MV-4-11 (cell line): ENCODE measurements around the gene PIAS4.

Source experiments
- DNase-seq: peaks from one replicate; lab custom pipeline; 2025; lab: John Stamatoyannopoulos, UW

PIAS4 gene

GRCh38 chr19:4059891-4060620 lies 52.5 kb downstream of the PIAS4 start:
- DNase-seq: peak; percentile 53

GRCh38 chr19:4060621-4061177 lies 53.2 kb downstream of the PIAS4 start:
- no peak for DNase-seq

DNA sequence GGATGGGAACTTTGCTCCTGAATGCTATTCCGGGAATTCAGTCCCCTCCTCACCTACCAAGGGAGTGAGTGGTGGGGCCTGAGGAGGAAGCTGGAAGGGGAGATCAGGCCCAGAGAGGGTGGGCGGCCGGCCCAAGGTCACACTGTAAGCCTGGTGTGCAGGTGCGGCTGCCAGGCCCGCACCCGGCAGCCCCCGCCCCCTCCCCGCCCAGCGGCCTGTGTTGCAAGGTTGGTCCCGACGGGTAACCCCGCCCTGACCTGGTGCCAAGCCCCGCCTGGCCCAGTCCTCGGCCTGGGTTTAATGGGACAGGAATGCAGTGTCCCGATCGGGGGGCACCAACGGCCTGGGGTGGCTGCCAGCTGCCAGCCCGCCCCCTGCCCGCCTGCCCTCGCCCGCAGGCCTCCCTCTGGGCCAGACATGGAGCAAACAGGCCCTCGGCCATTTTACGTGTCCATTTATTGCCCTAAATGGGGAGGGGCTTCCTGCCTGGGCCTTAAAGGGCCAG lies 53.7 kb downstream of the PIAS4 start:
- peak; percentile 60 for DNase-seq

DNA sequence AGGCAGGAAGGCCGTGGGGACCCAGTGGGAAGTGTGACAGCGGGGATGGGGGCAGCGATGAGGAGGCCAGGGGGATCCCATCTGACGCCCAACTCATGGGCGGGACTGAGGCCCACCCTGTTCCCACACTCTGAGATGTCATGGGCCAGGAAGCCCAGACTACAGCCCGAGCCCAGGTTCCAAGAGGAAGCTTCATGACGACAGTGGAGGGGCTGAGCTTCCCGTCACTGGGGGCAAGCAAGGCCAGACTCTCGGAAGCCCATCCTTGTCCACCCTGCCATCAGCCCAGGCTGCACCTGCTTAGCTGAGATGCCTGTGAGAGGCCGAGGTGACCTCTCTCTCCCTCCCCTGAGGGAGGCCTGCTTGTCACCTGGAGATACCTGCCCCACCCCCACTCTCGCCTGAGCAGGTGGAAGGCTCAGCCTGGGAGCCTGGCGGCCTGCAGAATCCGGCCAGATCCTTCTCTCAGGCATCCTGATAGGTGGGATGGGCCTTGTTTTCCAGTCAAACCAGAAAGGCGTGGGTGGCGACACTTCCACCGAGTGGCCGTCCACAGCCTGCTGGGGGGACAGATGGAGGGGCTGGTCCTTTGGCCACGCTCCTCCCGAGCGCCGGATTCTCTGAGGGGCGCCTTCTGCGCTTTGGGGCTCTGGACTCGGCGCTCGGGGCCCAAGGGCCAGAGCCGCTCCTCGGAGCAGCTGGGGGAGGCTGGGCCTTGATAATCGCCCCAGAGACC lies 54.3 kb downstream of the PIAS4 start:
- DNase-seq: no peak

DNA sequence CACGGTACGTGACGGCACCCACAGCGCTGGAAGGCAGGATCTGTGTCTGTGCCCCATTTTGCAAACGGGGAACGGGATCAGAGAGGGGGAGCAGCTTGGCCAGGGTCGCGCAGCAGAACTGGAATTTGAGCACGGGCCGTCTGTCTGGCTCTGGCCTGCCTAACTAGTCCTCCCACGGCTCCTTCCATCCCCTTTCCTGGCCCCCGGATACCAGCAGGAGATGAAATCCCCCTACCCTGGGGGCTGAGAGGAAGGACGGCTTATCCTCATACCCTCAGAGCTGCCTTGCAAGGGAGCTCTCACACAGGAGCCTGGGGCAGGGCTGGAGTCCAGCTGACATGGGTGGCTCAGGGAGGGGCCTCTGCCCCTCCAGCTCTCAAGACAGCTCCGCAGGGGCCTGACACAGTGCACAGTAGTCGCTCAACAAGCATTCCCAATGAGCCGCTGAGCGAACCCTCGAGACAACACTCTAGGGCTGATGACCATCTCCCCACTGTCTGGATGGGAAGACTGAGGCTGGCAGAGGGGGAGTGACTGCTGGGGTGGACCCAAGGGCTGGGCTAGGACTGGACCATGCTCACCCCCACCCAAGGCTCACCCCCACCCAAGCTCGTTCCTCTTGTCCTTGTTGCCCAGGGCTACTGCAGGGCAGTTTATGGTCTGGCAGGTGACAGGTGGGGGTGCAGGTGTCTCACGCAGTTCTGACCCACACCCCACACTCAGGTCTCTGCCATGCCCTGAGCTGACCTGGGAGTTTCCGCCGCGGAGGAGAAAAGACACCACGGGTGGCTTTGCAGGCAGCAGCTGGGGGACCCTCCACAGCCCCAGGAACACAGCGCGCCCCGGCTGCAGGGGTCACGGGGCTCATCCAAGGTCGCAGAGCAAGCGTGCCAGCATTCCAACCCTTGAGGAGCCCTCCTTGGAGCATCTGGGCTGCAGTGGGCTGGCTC lies 55.2 kb downstream of the PIAS4 start:
- no peak for DNase-seq

DNA sequence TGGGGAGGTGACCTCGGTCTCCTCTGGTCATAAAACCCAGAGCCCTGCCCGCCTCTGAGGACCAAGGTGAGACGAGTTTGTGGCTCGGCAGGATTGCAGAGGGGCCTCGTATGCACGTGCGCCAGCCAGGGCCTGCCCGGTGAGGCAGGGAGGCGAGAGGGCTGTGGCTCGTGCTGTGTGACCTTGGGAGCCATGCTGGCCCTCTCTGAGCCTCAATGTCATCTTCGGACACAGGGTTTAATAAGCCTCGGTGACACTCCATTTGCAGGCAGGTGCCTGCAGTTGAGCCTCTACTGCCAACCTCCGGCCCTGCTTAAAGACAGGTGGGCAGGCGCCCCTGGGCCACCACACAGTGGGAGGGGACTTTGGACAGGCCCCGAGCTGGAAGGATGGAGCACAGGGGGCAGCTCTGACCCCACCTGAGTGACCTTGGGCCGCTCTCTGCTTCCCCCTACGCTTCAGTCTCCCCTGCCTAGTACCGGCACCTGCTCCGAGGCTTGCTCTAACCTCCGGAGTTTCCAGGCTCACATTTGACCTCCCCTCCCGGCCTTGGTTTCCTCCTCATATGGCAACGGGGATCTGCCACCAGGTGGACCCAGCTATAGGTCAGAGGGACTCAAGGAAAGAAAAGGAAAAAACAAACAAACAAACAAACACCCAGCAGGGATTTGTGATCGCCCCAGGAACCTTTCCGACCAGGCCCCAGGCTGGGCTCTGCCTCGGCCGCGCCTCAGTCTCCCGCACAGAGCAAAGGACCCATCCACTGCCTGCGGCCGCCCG lies 56.0 kb downstream of the PIAS4 start:
- DNase-seq: no peak

DNA sequence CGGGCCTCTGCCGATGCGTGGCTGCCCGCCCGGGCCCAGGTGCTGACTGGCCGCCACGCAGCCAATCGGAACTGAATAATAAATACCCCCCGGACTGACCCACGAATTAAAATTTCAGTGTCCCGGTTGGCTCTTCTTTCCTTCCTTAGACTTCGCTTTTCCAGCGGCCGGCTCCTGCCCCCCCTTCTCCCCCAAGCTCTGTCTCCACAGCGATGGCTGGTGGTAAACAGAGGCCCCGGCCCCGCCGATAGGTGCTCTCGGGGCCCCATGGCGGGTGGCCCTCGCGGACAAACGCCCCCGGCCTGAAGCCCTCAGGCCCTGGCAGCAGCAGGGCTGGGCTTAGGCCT lies 56.6 kb downstream of the PIAS4 start:
- DNase-seq: no peak

DNA sequence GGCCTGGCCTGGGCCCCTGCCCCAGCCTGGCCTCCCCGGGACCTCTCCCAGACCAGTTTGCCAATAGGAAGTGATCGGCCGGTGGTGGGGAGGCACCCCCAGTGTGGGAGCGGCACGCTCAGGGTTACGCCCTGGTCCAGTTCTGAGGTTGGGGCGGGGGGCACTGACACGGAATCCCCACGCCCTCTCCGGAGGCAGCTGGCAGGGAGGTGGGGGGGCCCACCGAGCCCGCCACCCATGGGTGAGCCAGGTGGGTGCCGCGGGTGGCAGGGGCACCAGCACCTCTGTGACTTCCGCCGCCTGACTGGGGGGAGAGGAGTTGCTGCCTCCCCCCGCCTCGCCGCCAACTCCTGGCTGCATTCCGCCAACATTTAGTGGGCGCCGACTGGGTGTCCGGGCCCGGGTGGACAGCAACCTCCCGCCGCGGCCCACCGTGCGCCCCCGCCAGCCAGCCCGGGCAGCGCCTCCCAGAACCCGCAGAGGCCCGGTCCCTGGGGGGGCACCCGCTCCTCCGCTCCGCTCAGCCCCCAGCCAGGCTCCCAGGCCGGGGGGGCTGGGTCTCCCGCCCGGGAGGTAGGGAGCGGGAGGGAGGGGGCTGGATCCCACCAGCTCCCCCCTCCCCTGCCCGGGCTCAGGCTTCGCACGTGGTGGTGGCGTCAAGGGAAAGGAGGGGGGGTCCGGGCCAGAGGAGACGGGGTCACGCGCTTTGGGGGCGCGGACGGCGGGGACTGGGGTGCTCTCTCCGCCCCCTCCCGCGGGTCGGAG lies 57.1 kb downstream of the PIAS4 start:
- no peak for DNase-seq

GRCh38 chr19:4065430-4066175 lies 58.1 kb downstream of the PIAS4 start:
- DNase-seq: peak; percentile 97

DNA sequence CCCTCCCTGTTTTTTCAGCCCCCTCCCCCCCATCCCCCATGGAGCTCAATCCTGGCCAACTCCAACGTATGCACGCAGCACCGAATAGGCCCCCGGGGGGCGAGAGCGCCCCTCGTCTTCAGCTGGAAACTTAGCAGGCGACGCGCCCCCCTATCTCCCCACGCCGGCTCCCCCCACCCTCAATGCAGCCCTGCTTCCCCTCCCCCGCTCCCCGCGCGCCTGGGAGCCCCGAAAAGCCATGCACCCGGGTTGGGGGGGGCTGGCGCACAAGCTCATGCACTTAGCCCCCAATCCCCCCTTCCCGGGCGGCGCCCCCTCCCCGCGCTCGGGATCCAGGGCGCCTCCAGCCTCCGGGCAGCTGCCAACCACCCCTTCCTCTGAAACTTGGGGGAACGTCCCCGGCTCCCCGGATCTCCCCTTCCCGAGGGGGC lies 58.7 kb downstream of the PIAS4 start:
- DNase-seq: no peak

GRCh38 chr19:4066682-4067395 lies 59.3 kb downstream of the PIAS4 start, which contains the start of gene ZBTB7A:
Gene ZBTB7A, minus strand, starts transcription at chr19:4066899. Its CDS starts 11,667 bp downstream, at chr19:4055232.
- DNase-seq: peak; percentile 84

GRCh38 chr19:4067396-4068046 lies 60.0 kb downstream of the PIAS4 start:
- DNase-seq: peak; percentile 54

DNA sequence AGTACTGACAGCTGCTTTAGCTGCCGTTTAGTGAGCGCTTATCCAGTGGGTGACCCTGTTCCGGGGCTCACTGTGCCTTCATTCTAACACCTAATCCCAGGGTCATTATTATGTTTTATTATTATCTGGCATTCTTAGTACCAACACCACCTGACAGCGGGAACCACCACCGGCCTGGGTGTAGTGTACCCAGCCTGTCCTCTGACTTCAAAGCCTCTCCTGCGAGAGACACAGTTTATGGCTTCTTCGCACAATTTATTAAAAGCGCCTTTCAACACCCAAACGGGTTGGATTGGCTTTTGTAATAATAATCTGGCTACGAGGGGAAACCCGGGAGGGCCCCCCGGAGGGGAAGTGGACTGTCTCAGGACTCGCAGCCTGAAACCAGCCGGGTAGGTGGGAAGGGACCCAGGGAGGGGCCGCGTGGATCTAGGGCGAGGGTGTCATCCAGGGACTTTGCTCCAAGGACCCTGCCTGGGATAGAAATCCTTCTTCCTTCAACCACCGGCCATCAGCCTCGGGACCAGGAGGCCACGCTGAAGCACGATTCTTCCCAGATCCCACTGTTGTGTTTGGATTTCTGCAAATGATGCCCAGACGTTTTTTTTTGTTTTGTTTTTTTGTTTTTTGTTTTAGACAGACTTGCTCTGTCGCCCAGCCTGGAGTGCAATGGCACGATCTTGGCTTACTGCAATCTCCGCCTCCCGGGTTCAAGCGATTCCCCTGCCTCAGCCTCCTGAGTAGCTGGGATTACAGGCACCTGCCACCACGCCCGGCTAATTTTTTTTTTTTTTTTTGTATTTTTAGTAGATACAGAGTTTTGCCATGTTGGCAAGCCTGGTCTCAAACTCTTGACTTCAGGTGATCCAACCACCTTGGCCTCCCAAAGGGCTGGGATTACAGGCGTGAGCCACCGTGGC lies 60.8 kb downstream of the PIAS4 start:
- DNase-seq: peak; percentile 42

- DNase-seq: peak; percentile 74
Observed at GRCh38 chr19:4069331-4069959, 61.9 kb downstream of the PIAS4 start.

- no peak for DNase-seq
Observed at GRCh38 chr19:4071610-4072009, 64.1 kb downstream of the PIAS4 start.

- peak; percentile 96 for DNase-seq
Observed at GRCh38 chr19:4075373-4075772, 67.8 kb downstream of the PIAS4 start.

- DNase-seq: no peak
Observed at GRCh38 chr19:4077007-4077374, 69.5 kb downstream of the PIAS4 start.
